HepG2 (cell line): ENCODE data around the gene SERTAD4. TPM values are rescaled to one million over a fixed set of nuclear protein-coding genes. Genes with fewer than 3 reads are reported as not detected.

Source experiments
- ATAC-seq: fragments of 200-7000 bp; cut with Tn5 transposase; 3 replicates; pipeline ENCODE4 v1.9.1; 2020; ENCODE audit warnings: mild to moderate bottlenecking, moderate library complexity
- BruUV-seq: library from RNA; stranded (reverse); fragments of 400-500 nt; replicated peaks from 2 replicates; lab custom pipeline; 2021; lab: Mats Ljungman, UMichigan
- CTCF ChIA-PET: fragments of 300-600 bp; formaldehyde crosslinking; extraction: SDS; loops from one replicate; lab custom pipeline; 2021; ENCODE audit warnings: low total read pairs, inconsistent platforms, low intra/inter-chr PET ratio; lab: Yijun Ruan, JAX
- POLR2A ChIA-PET: fragments of 350-600 bp; sonication (Branson Sonifier 250); formaldehyde crosslinking; loops from one replicate; lab custom pipeline; 2020; ENCODE audit warnings: antibody characterized with exemption, inconsistent platforms; lab: Yijun Ruan, JAX
- DNase-seq: peaks from one replicate; pipeline ENCODE4 v3.0.0-alpha.2; 2015; ENCODE audit warnings: low spot score
- FAIRE-seq: peaks from 3 replicates; lab custom pipeline; 2011; peaks lifted over from hg19 to GRCh38; lab: Jason Lieb, UNC
- H2AFZ ChIP-seq: one replicate; pipeline ENCODE4 v1.6.1; 2011; ENCODE audit warnings: low read length, inconsistent platforms
- H3K27ac ChIP-seq: fragments of 300-600 bp; 3 replicates; pipeline ENCODE4 v1.8.0; 2011; ENCODE audit warnings: mixed run types, mild to moderate bottlenecking, mixed read lengths, low read length, inconsistent platforms; ENCODE audit not compliant: insufficient read depth; ENCODE audit errors: extremely low read length
- H3K27me3 ChIP-seq, 2 experiments: fragments of 200-600 bp in 1 of 2; 2 replicates in 1 of 2; 3 replicates in 1 of 2; pipeline versions ENCODE4 v1.6.0 to v1.8.0; 2011; ENCODE audit warnings: low read length in 2 of 2, mild to moderate bottlenecking in 2 of 2, moderate library complexity in 2 of 2, inconsistent platforms in 1 of 2; ENCODE audit not compliant: insufficient read depth in 2 of 2, control insufficient read depth in 1 of 2
- H3K36me3 ChIP-seq, 2 experiments: fragments of 200-600 bp in 1 of 2; replicated peaks in 1 of 2; 2 replicates in 1 of 2; 3 replicates in 1 of 2; pipeline versions ENCODE4 v1.5.1 to v1.8.0; 2011; ENCODE audit warnings: low read length in 2 of 2, inconsistent platforms in 1 of 2; ENCODE audit not compliant: insufficient read depth in 2 of 2, control insufficient read depth in 1 of 2
- H3K4me1 ChIP-seq: 2 replicates; pipeline ENCODE4 v1.5.1; 2012; ENCODE audit warnings: low read length, inconsistent platforms; ENCODE audit not compliant: insufficient read depth
- H3K4me2 ChIP-seq: 2 replicates; pipeline ENCODE4 v1.6.0; 2011; ENCODE audit warnings: low read depth, low read length, inconsistent platforms
- H3K4me3 ChIP-seq, 3 experiments: fragments of 200-600 bp in 1 of 3; sonication (generic), shearing (Covaris generic) in 1 of 3; replicated peaks in 1 of 3; 2 replicates each; pipeline ENCODE4 v1.5.1; 2011 to 2016; ENCODE audit warnings: low read length in 3 of 3, inconsistent platforms in 2 of 3, low read depth in 2 of 3, mild to moderate bottlenecking in 2 of 3, control low read depth in 1 of 3, mixed read lengths in 1 of 3; ENCODE audit not compliant: insufficient read depth in 1 of 3
- H3K79me2 ChIP-seq: one replicate; pipeline ENCODE4 v1.6.1; 2011; ENCODE audit warnings: low read length, inconsistent platforms; ENCODE audit not compliant: insufficient read depth
- H3K9ac ChIP-seq: 2 replicates; pipeline ENCODE4 v1.6.0; 2011; ENCODE audit warnings: mild to moderate bottlenecking, low read depth, low read length, inconsistent platforms; ENCODE audit not compliant: insufficient read depth
- H3K9me3 ChIP-seq: 2 replicates; pipeline ENCODE4 v1.5.1; 2012; ENCODE audit warnings: mild to moderate bottlenecking, low read length
- H4K20me1 ChIP-seq: 2 replicates; pipeline ENCODE4 v1.6.0; 2011; ENCODE audit warnings: inconsistent platforms, mild to moderate bottlenecking, low read length, moderate library complexity; ENCODE audit not compliant: insufficient read depth
- FOXK1 ChIP-seq: sonication (generic); formaldehyde crosslinking; IDR thresholded peaks from 2 replicates; pipeline ENCODE4 v1.4.0; 2020; ENCODE audit warnings: low read depth, missing genetic modification reagents, borderline replicate concordance
- FOXO1 ChIP-seq: sonication (generic); formaldehyde crosslinking; IDR thresholded peaks from 2 replicates; pipeline ENCODE4 v1.4.0; 2020; ENCODE audit warnings: missing genetic modification reagents
- MAFG ChIP-seq: sonication (generic); formaldehyde crosslinking; IDR thresholded peaks from 2 replicates; pipeline ENCODE4 v1.5.1; 2020; ENCODE audit warnings: mild to moderate bottlenecking, missing genetic modification reagents
- RAD21 ChIP-seq: fragments of 450-650 bp; formaldehyde crosslinking; IDR thresholded peaks from 2 replicates; pipeline ENCODE4 v1.5.0; 2020; ENCODE audit warnings: mild to moderate bottlenecking
- SMYD3 ChIP-seq: sonication (generic); formaldehyde crosslinking; IDR thresholded peaks from 2 replicates; pipeline ENCODE4 v1.8.1; 2023; ENCODE audit warnings: mild to moderate bottlenecking, missing genetic modification reagents
- TERF1 ChIP-seq: sonication (generic); formaldehyde crosslinking; IDR thresholded peaks from 2 replicates; pipeline ENCODE4 v1.8.0; 2022; ENCODE audit warnings: mild to moderate bottlenecking, missing genetic modification reagents, moderate library complexity
- ZBTB2 ChIP-seq: sonication (generic); formaldehyde crosslinking; IDR thresholded peaks from 2 replicates; pipeline ENCODE4 v1.8.0; 2022; ENCODE audit warnings: low read depth, missing genetic modification reagents
- ZKSCAN5 ChIP-seq: sonication (generic); formaldehyde crosslinking; IDR thresholded peaks from 2 replicates; pipeline ENCODE4 v1.5.1; 2020; ENCODE audit warnings: mild to moderate bottlenecking, missing genetic modification reagents
- WGBS: methylation state at CpG from one replicate; pipeline ENCODE4 v1.1.6; 2017; ENCODE audit warnings: low lambda C conversion rate; 5-methylcytosine and 5-hydroxymethylcytosine counted together
- in situ Hi-C: cut with HindIII; loops from 2 replicates; pipeline ENCODE4 v1.10.0; 2017; ENCODE audit warnings: low pct_unique_long_range_greater_than_20kb; ENCODE audit not compliant: extremely low pct_ligation_motif_present
- intact Hi-C: fragments of 100-400 bp; cut with micrococcal nuclease; formaldehyde crosslinking; loops from one replicate; pipeline ENCODE4 v1.10.0; 2022; ENCODE audit not compliant: unreplicated experiment
- polyA plus RNA-seq, 8 experiments: library from polyadenylated mRNA; depleted of rRNA in 3 of 8; stranded (reverse) in 7 of 8; unstranded in 1 of 8; fragments of >200 nt; fragmentation: Illumina TruSeq in 4 of 8; extraction: Trizol in 4 of 8; gene quantifications; 2 replicates each; pipeline versions ENCODE4 v1.2.1 to v1.2.3, GENCODE V29; 2011 to 2016; ENCODE audit warnings: low read depth in 4 of 8, missing spikeins in 1 of 8, mixed read lengths in 1 of 8; ENCODE audit not compliant: insufficient read depth in 1 of 8
- total RNA-seq, 5 experiments: library from RNA; depleted of rRNA; stranded (reverse); fragments of >200 nt; fragmentation: Illumina TruSeq; extraction: Trizol; gene quantifications; 2 replicates each; pipeline ENCODE4 v1.2.3, GENCODE V29; 2016; ENCODE audit warnings: low read depth in 1 of 5
- TF ChIP-seq, protein P1 (sequence below): sonication (generic); formaldehyde crosslinking; IDR thresholded peaks from 2 replicates; pipeline ENCODE4 v1.8.1; 2023; ENCODE audit warnings: missing genetic modification reagents, mild to moderate bottlenecking, borderline replicate concordance

Gene SERTAD4
- total and polyA plus RNA-seq, 2 of the 13 experiments (the other 11 are each of a cell fraction or from before 2014, with no cell fraction given), result not detected

GRCh38 chr1:210235363-210236053 is 2.9 kb downstream of the SERTAD4 start:
- Histone ChIP-seq H3K27ac (no peak overlapping the region), H2AFZ (no peak overlapping the region), H3K4me1 (peaks cover 7% of the 10 kb centered on the region; the same call in 1 of the 2 replicates), H3K9ac (no peak overlapping the region), H3K9me3 (no peaks in the 10 kb centered on the region), H4K20me1 (no peaks in the 10 kb centered on the region), H3K36me3 (no peaks in the 10 kb centered on the region), H3K4me3 (no peak overlapping the region), H3K79me2 (no peaks in the 10 kb centered on the region), H3K4me2 (no peak overlapping the region), H3K27me3 (peaks cover 4 to 64% of the 10 kb centered on the region in 2 experiments)
- DNase-seq (no peak), ATAC-seq (no peak), FAIRE-seq (no peak)
- intact Hi-C loops (loop anchor here (10.0 kb wide), 1 partner anchor 79 kb away; no protein-coding TSS in a partner anchor), in situ Hi-C loops (no loop called here)
- WGBS, result 14% methylated on average over 3 of the region's 3 CpGs
- ChIA-PET CTCF (no interaction called here), POLR2A (no interaction called here)
- no peak for TF ChIP-seq ZKSCAN5 (CRISPR knock-in tag)
- no peak for TF ChIP-seq MAFG (CRISPR knock-in tag)
- TF ChIP-seq ZBTB2, result no peak
- no peak for TF ChIP-seq FOXK1 (CRISPR knock-in tag)
- TF ChIP-seq RAD21, result no peak
- TF ChIP-seq FOXO1 (CRISPR knock-in tag), result no peak
- TF ChIP-seq, protein P1, sequence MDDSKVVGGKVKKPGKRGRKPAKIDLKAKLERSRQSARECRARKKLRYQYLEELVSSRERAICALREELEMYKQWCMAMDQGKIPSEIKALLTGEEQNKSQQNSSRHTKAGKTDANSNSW (CRISPR knock-in tag), result no peak
- TF ChIP-seq TERF1 (CRISPR knock-in tag), result no peak
- TF ChIP-seq SMYD3, result no peak
- no TSS peak for BruUV-seq
